HL-60 (cell line): Measurements from ENCODE around the gene UBE2E1.

Experiments
- DNase-seq, 2 experiments: peaks; one replicate each; pipeline ENCODE4 v3.0.0-alpha.2; 2010 to 2020; ENCODE audit warnings: low read depth in 1 of 2, low spot score in 1 of 2
- H3K27ac ChIP-seq: fragments of 250-450 bp; sonication (Bioruptor Pico); replicated peaks from 2 replicates; pipeline ENCODE4 v1.5.1; 2020; ENCODE audit warnings: mild to moderate bottlenecking, moderate library complexity
- H3K27me3 ChIP-seq: fragments of 250-450 bp; sonication (Bioruptor Pico); 2 replicates; pipeline ENCODE4 v1.5.1; 2021; ENCODE audit warnings: mild to moderate bottlenecking, moderate library complexity; ENCODE audit not compliant: insufficient read depth, poor library complexity, severe bottlenecking
- H3K4me3 ChIP-seq: replicated peaks from 2 replicates; pipeline ENCODE4 v1.5.1; 2011; ENCODE audit warnings: mild to moderate bottlenecking, control low read depth, low read length; ENCODE audit not compliant: insufficient read depth
- CTCF ChIP-seq: IDR thresholded peaks from one replicate; pipeline ENCODE4 v1.5.1; 2011; ENCODE audit warnings: low read length, control low read depth, inconsistent platforms; ENCODE audit not compliant: insufficient read depth
- GABPA ChIP-seq: IDR thresholded peaks from 2 replicates; pipeline ENCODE4 v1.6.1; 2012; ENCODE audit warnings: low read depth
- POLR2AphosphoS5 ChIP-seq: IDR thresholded peaks from 2 replicates; pipeline ENCODE4 v1.6.1; 2012; ENCODE audit warnings: low read depth
- REST ChIP-seq: IDR thresholded peaks from 2 replicates; pipeline ENCODE4 v1.6.1; 2012; ENCODE audit warnings: low read depth; ENCODE audit not compliant: insufficient replicate concordance
- SPI1 ChIP-seq: IDR thresholded peaks from 2 replicates; pipeline ENCODE4 v1.6.1; 2012; ENCODE audit warnings: low read depth, mild to moderate bottlenecking, borderline replicate concordance

Gene UBE2E1

GRCh38 chr3:23800731-23801130 lies 5.0 kb upstream of the UBE2E1 start:
- TF ChIP-seq CTCF, result no peak
- TF ChIP-seq GABPA, result no peak
- TF ChIP-seq REST, result no peak
- no peak for TF ChIP-seq POLR2AphosphoS5
- no peak for TF ChIP-seq SPI1
- no peak overlapping the region for H3K4me3 ChIP-seq
- DNase-seq, result no peak
- no peaks in the 10 kb centered on the region for H3K27me3 ChIP-seq
- H3K27ac ChIP-seq, result no peak overlapping the region

GRCh38 chr3:23804441-23805209 lies 1.1 kb upstream of the UBE2E1 start:
- TF ChIP-seq POLR2AphosphoS5, result no peak
- no peak for TF ChIP-seq GABPA
- no peak for TF ChIP-seq CTCF
- no peak for TF ChIP-seq SPI1
- TF ChIP-seq REST, result no peak
- Histone ChIP-seq H3K27ac (no peak overlapping the region), H3K27me3 (no peaks in the 10 kb centered on the region), H3K4me3 (no peak overlapping the region)
- DNase-seq, result no peak

GRCh38 chr3:23805210-23805632 lies 534 bp upstream of the UBE2E1 start:
- no peak for TF ChIP-seq SPI1
- H3K27me3 ChIP-seq, result no peaks in the 10 kb centered on the region
- no peak for DNase-seq
- peak overlapping the region; percentile 50 for H3K27ac ChIP-seq
- H3K4me3 ChIP-seq, result peak overlapping the region; percentile 73

GRCh38 chr3:23806534-23807423 lies 1.0 kb downstream of the UBE2E1 start:
- TF ChIP-seq GABPA (no peak), CTCF (no peak), REST (no peak), POLR2AphosphoS5 (no peak), SPI1 (no peak)
- peak in 1 of 2 experiments; percentile 25 for DNase-seq
- peak overlapping the region; percentile 73 for H3K4me3 ChIP-seq
- H3K27ac ChIP-seq, result peak overlapping the region; percentile 79
- H3K27me3 ChIP-seq, result no peaks in the 10 kb centered on the region
